LNCAP (cell line): ENCODE measurements around the gene PRXL2B.

Experiments
- TF ChIP-seq, protein P1 (sequence below): fragments of 450-650 bp; IDR thresholded peaks from 2 replicates; pipeline ENCODE4 v1.5.1; 2017; ENCODE audit warnings: mild to moderate bottlenecking

The PRXL2B gene

DNA sequence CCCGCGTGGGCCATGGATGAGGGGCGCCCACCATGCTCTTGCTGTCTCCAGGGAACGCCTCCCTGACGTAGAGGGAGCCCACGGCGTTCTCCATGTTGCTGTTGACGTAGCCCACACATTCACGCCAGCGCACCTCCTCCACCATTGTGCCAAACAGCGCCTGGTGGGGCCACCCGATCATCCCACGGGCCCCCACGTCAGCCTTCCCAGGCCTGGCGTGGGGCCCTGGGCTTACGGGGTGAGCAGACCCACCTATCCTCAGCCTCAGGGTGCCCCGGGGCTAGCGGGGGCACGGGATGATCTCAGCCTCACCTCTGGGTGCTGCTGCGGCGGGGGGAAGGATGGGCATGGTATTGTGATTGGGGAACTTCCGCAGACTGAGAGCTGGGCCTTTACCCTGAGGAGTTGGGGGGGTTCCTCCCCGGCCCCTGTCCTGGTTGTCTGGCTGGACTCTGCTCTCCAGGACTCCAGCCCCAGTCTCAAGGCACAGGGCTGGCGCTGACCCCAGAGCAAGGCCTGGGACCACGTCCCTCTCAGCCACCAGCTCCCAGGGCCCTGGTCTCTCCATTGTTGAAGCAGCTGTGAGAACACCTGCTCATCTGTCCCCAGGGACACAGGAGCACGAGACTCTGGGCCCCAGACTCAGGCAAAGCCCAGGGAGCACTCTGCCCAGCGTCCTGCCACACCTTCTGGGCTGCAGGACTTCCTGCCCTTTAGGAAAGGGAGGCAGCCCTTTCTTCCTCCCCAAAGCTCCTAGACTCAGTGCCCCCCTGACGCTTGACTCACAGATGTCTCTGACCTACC is 10.2 kb downstream of the PRXL2B start:
- TF ChIP-seq, protein P1, sequence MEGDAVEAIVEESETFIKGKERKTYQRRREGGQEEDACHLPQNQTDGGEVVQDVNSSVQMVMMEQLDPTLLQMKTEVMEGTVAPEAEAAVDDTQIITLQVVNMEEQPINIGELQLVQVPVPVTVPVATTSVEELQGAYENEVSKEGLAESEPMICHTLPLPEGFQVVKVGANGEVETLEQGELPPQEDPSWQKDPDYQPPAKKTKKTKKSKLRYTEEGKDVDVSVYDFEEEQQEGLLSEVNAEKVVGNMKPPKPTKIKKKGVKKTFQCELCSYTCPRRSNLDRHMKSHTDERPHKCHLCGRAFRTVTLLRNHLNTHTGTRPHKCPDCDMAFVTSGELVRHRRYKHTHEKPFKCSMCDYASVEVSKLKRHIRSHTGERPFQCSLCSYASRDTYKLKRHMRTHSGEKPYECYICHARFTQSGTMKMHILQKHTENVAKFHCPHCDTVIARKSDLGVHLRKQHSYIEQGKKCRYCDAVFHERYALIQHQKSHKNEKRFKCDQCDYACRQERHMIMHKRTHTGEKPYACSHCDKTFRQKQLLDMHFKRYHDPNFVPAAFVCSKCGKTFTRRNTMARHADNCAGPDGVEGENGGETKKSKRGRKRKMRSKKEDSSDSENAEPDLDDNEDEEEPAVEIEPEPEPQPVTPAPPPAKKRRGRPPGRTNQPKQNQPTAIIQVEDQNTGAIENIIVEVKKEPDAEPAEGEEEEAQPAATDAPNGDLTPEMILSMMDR, result no peak

- TF ChIP-seq, protein P1, result no peak
Measured at GRCh38 chr1:2597441-2598328, 11.1 kb downstream of the PRXL2B start.

- TF ChIP-seq, protein P1, result no peak
Measured at GRCh38 chr1:2598329-2598931, 11.9 kb downstream of the PRXL2B start.

DNA sequence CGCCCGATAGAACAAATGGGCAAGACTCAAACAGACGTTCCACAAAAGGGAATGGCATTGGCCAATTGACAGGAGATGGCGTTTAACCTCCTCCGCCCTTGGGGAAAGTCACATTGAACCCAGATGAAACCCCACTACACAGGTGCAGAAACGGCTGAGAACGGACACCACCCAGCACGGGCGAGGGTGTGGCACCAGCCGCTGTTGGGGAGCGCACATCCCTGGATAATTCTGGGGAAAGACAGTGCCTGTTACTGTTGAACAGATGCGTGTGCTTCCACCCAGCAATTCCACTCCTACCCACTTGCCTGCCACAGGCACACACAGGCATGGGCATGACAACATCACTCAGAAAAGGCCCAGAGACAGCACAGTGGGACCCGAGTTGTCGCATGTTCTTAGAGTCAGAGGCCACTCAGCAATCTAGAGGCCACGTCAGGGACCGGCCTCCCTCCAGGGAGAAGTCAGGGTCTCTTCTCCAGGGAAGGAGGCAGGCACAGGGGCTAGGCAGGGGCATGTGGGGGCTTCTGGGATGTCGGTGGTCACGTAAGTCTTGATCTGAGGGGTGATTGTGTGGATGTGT is 15.2 kb downstream of the PRXL2B start:
- TF ChIP-seq, protein P1, result no peak

- TF ChIP-seq, protein P1, result no peak
Measured at GRCh38 chr1:2602311-2602835, 15.8 kb downstream of the PRXL2B start.

- TF ChIP-seq, protein P1, result no peak
Measured at GRCh38 chr1:2602866-2603520, 16.4 kb downstream of the PRXL2B start.
